ENCODE measurements around the gene CCR2. TPM values are rescaled to one million over a fixed set of nuclear protein-coding genes. Genes with fewer than 3 reads are reported as not detected.

Gene CCR2
- total RNA-seq, 4 donors from 2014 or later = 1.7 to 4.8 (median 2.9) TPM

- DNase-seq (ENCODE audit: low spot score in 2 of 2) = no peak
These were observed 17.1 kb downstream of the CCR2 start, which contains the start of gene CCR5 for GRCh38 chr3:46370839-46371518. Gene CCR5 (plus strand): TSS chr3:46370946. CDS start chr3:46372903, 1,957 bp downstream.

GRCh38 chr3:46371519-46372340 lies 17.8 kb downstream of the CCR2 start:
- 71 to 73% methylated on average over 10 of the region's 10 CpGs for WGBS, 2 donors

More at GRCh38 chr3:46370839-46371518, 17.1 kb downstream of the CCR2 start, which contains the start of gene CCR5:
- H3K27ac ChIP-seq = peak within 1 kb of the TSS in 3 of 4 donors; percentile 9 to 40 (median 28)
- no peaks in the 10 kb centered on the region for H3K27me3 ChIP-seq
- TF ChIP-seq POLR2A (IDR thresholded peaks at IDR 0.05) (no peak), CTCF (IDR thresholded peaks at IDR 0.05) (no peak), EP300 (IDR thresholded peaks at IDR 0.05) (no peak)
- no peaks in the 10 kb centered on the region for H3K36me3 ChIP-seq
- no peaks in the 10 kb centered on the region for H3K4me1 ChIP-seq
- H3K9me3 ChIP-seq = no peaks in the 10 kb centered on the region
- 46 to 52% methylated on average over 5 of the region's 5 CpGs for WGBS, 2 donors
- peak within 1 kb of the TSS in 2 of 4 donors; percentile 1 to 3 for H3K4me3 ChIP-seq

GRCh38 chr3:46372492-46373359 lies 18.8 kb downstream of the CCR2 start:
- Histone ChIP-seq H3K27me3 (no peaks in the 10 kb centered on the region), H3K4me1 (no peaks in the 10 kb centered on the region), H3K9me3 (no peaks in the 10 kb centered on the region), H3K27ac (no peak overlapping the region), H3K36me3 (no peaks in the 10 kb centered on the region), H3K4me3 (peak overlapping the region in 1 of 4 donors; percentile 0)
- no peak for DNase-seq (ENCODE audit: low spot score in 2 of 2)
- TF ChIP-seq POLR2A (IDR thresholded peaks at IDR 0.05) (no peak), CTCF (IDR thresholded peaks at IDR 0.05) (peak in 4 of 5 experiments; percentile 14 to 40 (median 32))
- 90 to 96% methylated on average over 9 of the region's 9 CpGs for WGBS, 2 donors

More at GRCh38 chr3:46371519-46372340, 17.8 kb downstream of the CCR2 start:
- Histone ChIP-seq H3K9me3 (no peaks in the 10 kb centered on the region), H3K4me3 (peak overlapping the region in 2 of 4 donors; percentile 0 to 3), H3K36me3 (no peaks in the 10 kb centered on the region), H3K27ac (no peak overlapping the region), H3K27me3 (no peaks in the 10 kb centered on the region), H3K4me1 (no peaks in the 10 kb centered on the region)
- no peak for TF ChIP-seq CTCF (IDR thresholded peaks at IDR 0.05)
- no peak for TF ChIP-seq EP300 (IDR thresholded peaks at IDR 0.05)
- TF ChIP-seq POLR2A (IDR thresholded peaks at IDR 0.05) = no peak
- no peak for DNase-seq (ENCODE audit: low spot score in 2 of 2)

- no peaks in the 10 kb centered on the region for H3K27me3 ChIP-seq
- H3K27ac ChIP-seq = no peak overlapping the region
- H3K36me3 ChIP-seq = no peaks in the 10 kb centered on the region
- TF ChIP-seq CTCF (IDR thresholded peaks at IDR 0.05) = no peak
- no peak for TF ChIP-seq POLR2A (IDR thresholded peaks at IDR 0.05)
- no peak for TF ChIP-seq EP300 (IDR thresholded peaks at IDR 0.05)
- no peaks in the 10 kb centered on the region for H3K4me1 ChIP-seq
- no peak for DNase-seq (ENCODE audit: low spot score in 2 of 2)
- H3K9me3 ChIP-seq = no peaks in the 10 kb centered on the region
- H3K4me3 ChIP-seq = no peak overlapping the region
- WGBS, 2 donors = 81 to 82% methylated on average over 3 of the region's 3 CpGs
These were observed 20.8 kb downstream of the CCR2 start for GRCh38 chr3:46374755-46375154.
